ENCODE data around the gene ACTR6. TPM values are rescaled to one million over a fixed set of nuclear protein-coding genes. Genes with fewer than 3 reads are reported as not detected.

Gene ACTR6
- total and polyA plus RNA-seq, 10 of the 15 experiments (the other 5 are each of a cell fraction or from before 2014, with no cell fraction given) = 17.4 to 62.4 (median 40.5) TPM

DNA sequence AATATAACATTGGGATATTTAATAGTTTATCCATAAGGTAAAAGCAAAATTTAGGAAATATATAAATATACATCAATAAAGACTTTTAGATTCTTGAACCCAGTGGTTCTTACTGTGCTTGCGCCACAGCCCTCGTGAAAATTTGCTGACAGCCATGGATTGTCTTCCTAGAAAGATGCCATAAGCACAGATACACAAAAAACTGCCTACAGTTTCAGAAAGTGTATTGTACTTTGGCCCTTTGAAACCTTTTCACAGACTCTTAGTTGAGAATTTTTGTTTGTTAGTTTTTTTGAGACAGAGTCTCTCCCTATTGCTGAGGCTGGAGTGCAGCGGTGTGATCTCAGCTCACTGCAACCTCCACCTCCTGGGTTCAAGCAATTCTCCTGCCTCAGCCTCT, 38.2 kb downstream of the ACTR6 start:
- ChIA-PET CTCF (interaction anchor here (1.9 kb wide), 1 partner anchor 166 kb away, joined by 10 read pairs; no protein-coding TSS in a partner anchor), RAD21 (ENCODE audit: unreplicated experiment) (no interaction called here), POLR2A (no interaction called here), SMC1A (ENCODE audit: uncharacterized antibody, unreplicated experiment) (interaction anchor here (0.6 kb wide), 1 partner anchor 181 kb away, joined by 3 read pairs; no protein-coding TSS in a partner anchor)
- no peak overlapping the region for H2AFZ ChIP-seq (ENCODE audit: control insufficient read depth, low read depth, low read length)
- no peaks in the 10 kb centered on the region for H4K20me1 ChIP-seq (ENCODE audit: control insufficient read depth, insufficient read depth)
- no peak overlapping the region for H3K4me3 ChIP-seq
- no peak overlapping the region for H3K4me2 ChIP-seq (ENCODE audit: control insufficient read depth, insufficient read depth)
- WGBS (ENCODE audit: insufficient coverage, insufficient replicate concordance, low lambda C conversion rate, missing lambda C conversion rate) = 99% methylated on average over 3 of the region's 3 CpGs
- H3K79me2 ChIP-seq (ENCODE audit: control insufficient read depth, insufficient read depth, low read length) = no peaks in the 10 kb centered on the region
- H3K27ac ChIP-seq (ENCODE audit: control insufficient read depth, insufficient read depth) = no peak overlapping the region
- no peak overlapping the region for H3K9ac ChIP-seq (ENCODE audit: control insufficient read depth, insufficient read depth, low read length)
- ATAC-seq (no peak), FAIRE-seq (no peak), DNase-seq (ENCODE audit: low read depth, low spot score) (no peak)
- no peaks in the 10 kb centered on the region for H3K4me1 ChIP-seq (ENCODE audit: control insufficient read depth, insufficient read depth, low read length)
- no peaks in the 10 kb centered on the region for H3K27me3 ChIP-seq (replicated peaks in 1 of 2; ENCODE audit: control insufficient read depth in 2 of 2, insufficient read depth in 2 of 2, low read length in 1 of 2)
- no peaks in the 10 kb centered on the region for H3K36me3 ChIP-seq (ENCODE audit: control insufficient read depth in 2 of 2, insufficient read depth in 2 of 2, low read length in 1 of 2)
- intact Hi-C loops (cut with micrococcal nuclease; ENCODE audit: unreplicated experiment) (no loop called here), in situ Hi-C loops (cut with MboI) (loop anchor here (10.0 kb wide), 1 partner anchor 166 kb away; no protein-coding TSS in a partner anchor)
- no peaks in the 10 kb centered on the region for H3K9me3 ChIP-seq (replicated peaks; ENCODE audit: control insufficient read depth, insufficient read depth, low read length)
- no TSS peak for BruUV-seq (replicated peaks)
- TF ChIP-seq, protein P1, sequence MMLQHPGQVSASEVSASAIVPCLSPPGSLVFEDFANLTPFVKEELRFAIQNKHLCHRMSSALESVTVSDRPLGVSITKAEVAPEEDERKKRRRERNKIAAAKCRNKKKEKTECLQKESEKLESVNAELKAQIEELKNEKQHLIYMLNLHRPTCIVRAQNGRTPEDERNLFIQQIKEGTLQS (IDR thresholded peaks at IDR 0.05; ENCODE audit: borderline replicate concordance, extremely low read depth, low read depth, low read length) = no peak
- no peak for TF ChIP-seq SUPT20H (IDR thresholded peaks at IDR 0.05; ENCODE audit: borderline replicate concordance, control insufficient read depth, low read depth, low read length)
- no peak for TF ChIP-seq MXI1 (IDR thresholded peaks at IDR 0.05; ENCODE audit: low read depth, low read length)
- no peak for TF ChIP-seq ZBED1 (IDR thresholded peaks at IDR 0.05; ENCODE audit: borderline replicate concordance)
- TF ChIP-seq, protein P2, sequence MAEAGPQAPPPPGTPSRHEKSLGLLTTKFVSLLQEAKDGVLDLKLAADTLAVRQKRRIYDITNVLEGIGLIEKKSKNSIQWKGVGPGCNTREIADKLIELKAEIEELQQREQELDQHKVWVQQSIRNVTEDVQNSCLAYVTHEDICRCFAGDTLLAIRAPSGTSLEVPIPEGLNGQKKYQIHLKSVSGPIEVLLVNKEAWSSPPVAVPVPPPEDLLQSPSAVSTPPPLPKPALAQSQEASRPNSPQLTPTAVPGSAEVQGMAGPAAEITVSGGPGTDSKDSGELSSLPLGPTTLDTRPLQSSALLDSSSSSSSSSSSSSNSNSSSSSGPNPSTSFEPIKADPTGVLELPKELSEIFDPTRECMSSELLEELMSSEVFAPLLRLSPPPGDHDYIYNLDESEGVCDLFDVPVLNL (IDR thresholded peaks at IDR 0.05; ENCODE audit: low read depth, low read length) = no peak
- no peak for TF ChIP-seq SIN3A (IDR thresholded peaks at IDR 0.05; ENCODE audit: low read depth, low read length)
- TF ChIP-seq TARDBP (IDR thresholded peaks at IDR 0.05; ENCODE audit: borderline replicate concordance) = no peak
- TF ChIP-seq CREB1 (IDR thresholded peaks at IDR 0.05; ENCODE audit: low read depth) = no peak

Measured in GM12878 (cell line).